LNCaP clone FGC (cell line): ENCODE data around the gene PTPRH.

ENCODE experiments used
- DNase-seq: peaks from one replicate; pipeline ENCODE4 v3.0.0-alpha.2; 2011; ENCODE audit warnings: low read depth
- H3K4me3 ChIP-seq: 2 replicates; pipeline ENCODE4 v1.5.1; 2011; ENCODE audit warnings: mild to moderate bottlenecking, low read depth, low read length, control low read depth
- CTCF ChIP-seq: IDR thresholded peaks from 2 replicates; pipeline ENCODE4 v1.5.1; 2012; ENCODE audit warnings: mild to moderate bottlenecking; ENCODE audit not compliant: control insufficient read depth, insufficient read depth; ENCODE audit errors: extremely low read depth

The PTPRH gene

GRCh38 chr19:55241935-55242464 lies 32.7 kb upstream of the PTPRH start:
- DNase-seq, result no peak
- no peak overlapping the region for H3K4me3 ChIP-seq
- TF ChIP-seq CTCF, result no peak

GRCh38 chr19:55241143-55241934 lies 32.0 kb upstream of the PTPRH start:
- no peak for TF ChIP-seq CTCF
- H3K4me3 ChIP-seq, result no peak overlapping the region
- no peak for DNase-seq

- no peak for DNase-seq
- no peak overlapping the region for H3K4me3 ChIP-seq
Measured at GRCh38 chr19:55240713-55241020, 31.4 kb upstream of the PTPRH start.

GRCh38 chr19:55239004-55239403 lies 29.7 kb upstream of the PTPRH start:
- DNase-seq, result no peak
- no peak for TF ChIP-seq CTCF
- no peak overlapping the region for H3K4me3 ChIP-seq

More at GRCh38 chr19:55240713-55241020, 31.4 kb upstream of the PTPRH start:
- TF ChIP-seq CTCF, result no peak

GRCh38 chr19:55238030-55238429 lies 28.7 kb upstream of the PTPRH start:
- DNase-seq, result no peak
- H3K4me3 ChIP-seq, result no peak overlapping the region
- TF ChIP-seq CTCF, result no peak

GRCh38 chr19:55232986-55233385 lies 23.7 kb upstream of the PTPRH start:
- no peak for TF ChIP-seq CTCF

GRCh38 chr19:55232286-55232602 lies 22.9 kb upstream of the PTPRH start:
- TF ChIP-seq CTCF, result no peak
- no peak overlapping the region for H3K4me3 ChIP-seq
- DNase-seq, result no peak

More at GRCh38 chr19:55232986-55233385, 23.7 kb upstream of the PTPRH start:
- DNase-seq, result no peak
- H3K4me3 ChIP-seq, result no peak overlapping the region
